Activated T-helper 1 cell treated with Interleukin-2 at 50 U/mL for 16 hours (primary cell): ENCODE measurements around the gene ZNF609.
"Not testable (repeated sequence)": the region's sequence is repeated elsewhere in the genome, so short reads cannot be mapped to it uniquely, and the experiment has no call there.

Source experiments
- DNase-seq: peaks from one replicate; pipeline ENCODE4 v3.0.0-alpha.2; 2020; ENCODE audit warnings: low read depth

ZNF609 gene

GRCh38 chr15:64586259-64586870 lies 126.0 kb downstream of the ZNF609 start:
- no peak for DNase-seq

GRCh38 chr15:64586984-64587383 lies 126.6 kb downstream of the ZNF609 start:
- no peak for DNase-seq

GRCh38 chr15:64589435-64590084 lies 129.2 kb downstream of the ZNF609 start:
- DNase-seq, result no peak

- not testable (repeated sequence) for DNase-seq
Measured at GRCh38 chr15:64592845-64593244, 132.5 kb downstream of the ZNF609 start.

GRCh38 chr15:64596701-64597476 lies 136.5 kb downstream of the ZNF609 start:
- DNase-seq, result no peak

- DNase-seq, result no peak
Measured at GRCh38 chr15:64597477-64597822, 137.1 kb downstream of the ZNF609 start.

GRCh38 chr15:64599226-64599625 lies 138.8 kb downstream of the ZNF609 start:
- no peak for DNase-seq

- no peak for DNase-seq
Measured at GRCh38 chr15:64599716-64600115, 139.3 kb downstream of the ZNF609 start.

GRCh38 chr15:64600794-64601193 lies 140.4 kb downstream of the ZNF609 start:
- DNase-seq, result no peak

- no peak for DNase-seq
Measured at GRCh38 chr15:64604319-64604718, 143.9 kb downstream of the ZNF609 start.

- DNase-seq, result not testable (repeated sequence)
Measured at GRCh38 chr15:64607416-64607815, 147.0 kb downstream of the ZNF609 start.

GRCh38 chr15:64610257-64610919 lies 150.0 kb downstream of the ZNF609 start:
- DNase-seq, result no peak

GRCh38 chr15:64611085-64611725 lies 150.8 kb downstream of the ZNF609 start:
- DNase-seq, result no peak

GRCh38 chr15:64614519-64614918 lies 154.1 kb downstream of the ZNF609 start:
- no peak for DNase-seq

GRCh38 chr15:64617727-64618126 lies 157.3 kb downstream of the ZNF609 start:
- DNase-seq, result no peak

GRCh38 chr15:64618138-64618537 lies 157.8 kb downstream of the ZNF609 start:
- no peak for DNase-seq

- no peak for DNase-seq
Measured at GRCh38 chr15:64618540-64618939, 158.2 kb downstream of the ZNF609 start.

- no peak for DNase-seq
Measured at GRCh38 chr15:64619880-64620839, 159.8 kb downstream of the ZNF609 start.

- DNase-seq, result no peak
Measured at GRCh38 chr15:64621056-64621455, 160.7 kb downstream of the ZNF609 start.

- peak; percentile 25 for DNase-seq
Measured at GRCh38 chr15:64622410-64623260, 162.3 kb downstream of the ZNF609 start.
